ENCODE results near the gene RPS6KA2. TPM values are rescaled to one million over a fixed set of nuclear protein-coding genes. Genes with fewer than 3 reads are reported as not detected.
"Not testable (repeated sequence)": the region's sequence is repeated elsewhere in the genome, so short reads cannot be mapped to it uniquely, and the experiment has no call there.

The RPS6KA2 gene
- total RNA-seq, 1 donor from 2014 or later: 50.2 TPM

GRCh38 chr6:166365221-166365620, 261.8 kb downstream of the RPS6KA2 start:
- peak; percentile 70 for ATAC-seq (ENCODE audit: poor library complexity)
- DNase-seq: no peak
- intact Hi-C loops (cut with DNase I): no loop called here

GRCh38 chr6:166364456-166364855, 262.6 kb downstream of the RPS6KA2 start:
- no peak for DNase-seq
- peak; percentile 87 for ATAC-seq (ENCODE audit: poor library complexity)
- intact Hi-C loops (cut with DNase I): no loop called here

- intact Hi-C loops (cut with DNase I); ATAC-seq (ENCODE audit: poor library complexity); DNase-seq: not testable (repeated sequence)
Observed at GRCh38 chr6:166362427-166362826, 264.6 kb downstream of the RPS6KA2 start.

GRCh38 chr6:166361077-166361429, 266.0 kb downstream of the RPS6KA2 start:
- DNase-seq (peak; percentile 60), ATAC-seq (ENCODE audit: poor library complexity) (peak; percentile 69)
- intact Hi-C loops (cut with DNase I): no loop called here

- DNase-seq (no peak), ATAC-seq (ENCODE audit: poor library complexity) (peak; percentile 54)
- intact Hi-C loops (cut with DNase I): no loop called here
Observed at GRCh38 chr6:166360243-166361076, 266.6 kb downstream of the RPS6KA2 start.

Small RNA genes within 50 kb of the gene (microRNA-seq; reads per million reads assigned to microRNA genes)
- 0.97 reads per million for gene MIR1913

Other genes starting within 250 kb of the RPS6KA2 start
- gene MPC1, start 244.3 kb downstream of the RPS6KA2 start, total RNA-seq: 393 TPM
- gene RAMACL, start 40.6 kb downstream of the RPS6KA2 start, total RNA-seq: 1.3 TPM

Data from Right ventricle myocardium superior (tissue), 1 donor.